Neuronal stem cell (in vitro differentiated cells): ENCODE data around the gene FRS2.
"Not testable (repeated sequence)": the region's sequence is repeated elsewhere in the genome, so short reads cannot be mapped to it uniquely, and the experiment has no call there.

Source experiments
- DNase-seq: peaks from one replicate; pipeline ENCODE4 v3.0.0-alpha.2; 2013; ENCODE audit warnings: low spot score
- H2AFZ ChIP-seq: one replicate; pipeline ENCODE4 v1.6.1; 2013; ENCODE audit warnings: mild to moderate bottlenecking, low read length, inconsistent platforms
- H2AK5ac ChIP-seq: 2 replicates; pipeline ENCODE4 v1.6.1; 2013; ENCODE audit warnings: low read depth, mild to moderate bottlenecking, inconsistent platforms, low read length, moderate library complexity, mixed read lengths
- H2BK120ac ChIP-seq: 2 replicates; pipeline ENCODE4 v1.6.1; 2013; ENCODE audit warnings: low read depth, mild to moderate bottlenecking, inconsistent platforms, low read length, moderate library complexity, mixed read lengths
- H2BK12ac ChIP-seq: one replicate; pipeline ENCODE4 v1.6.1; 2013; ENCODE audit warnings: low read length, inconsistent platforms
- H2BK15ac ChIP-seq: 2 replicates; pipeline ENCODE4 v1.6.1; 2013; ENCODE audit warnings: mild to moderate bottlenecking, low read length, inconsistent platforms, mixed read lengths
- H2BK5ac ChIP-seq: one replicate; pipeline ENCODE4 v1.6.1; 2013; ENCODE audit warnings: inconsistent platforms, mild to moderate bottlenecking, low read length, moderate library complexity
- H3K14ac ChIP-seq: one replicate; pipeline ENCODE4 v1.6.1; 2013; ENCODE audit warnings: low read length, inconsistent platforms
- H3K18ac ChIP-seq: 2 replicates; pipeline ENCODE4 v1.6.1; 2013; ENCODE audit warnings: low read length, inconsistent platforms
- H3K23ac ChIP-seq: 2 replicates; pipeline ENCODE4 v1.6.1; 2013; ENCODE audit warnings: low read depth, mild to moderate bottlenecking, mixed read lengths, low read length, inconsistent platforms; ENCODE audit not compliant: poor library complexity
- H3K27ac ChIP-seq: replicated peaks from 3 replicates; pipeline ENCODE4 v1.5.1; 2013; ENCODE audit warnings: low read length, inconsistent platforms
- H3K27me3 ChIP-seq, 3 experiments: 2 replicates each; pipeline ENCODE4 v1.6.1; 2013; ENCODE audit warnings: low read length in 3 of 3, mild to moderate bottlenecking in 2 of 3, inconsistent platforms in 1 of 3, low read depth in 1 of 3, mixed read lengths in 1 of 3, moderate library complexity in 1 of 3; ENCODE audit not compliant: control insufficient read depth in 3 of 3, insufficient read depth in 3 of 3
- H3K36me3 ChIP-seq, 2 donors: replicated peaks in 1 of 2; 2 replicates each; pipeline ENCODE4 v1.6.1; 2013; ENCODE audit warnings: low read length in 2 of 2; ENCODE audit not compliant: control insufficient read depth in 2 of 2, insufficient read depth in 2 of 2
- H3K4ac ChIP-seq: 2 replicates; pipeline ENCODE4 v1.6.1; 2013; ENCODE audit warnings: inconsistent platforms, mild to moderate bottlenecking, low read length, moderate library complexity
- H3K4me1 ChIP-seq, 2 donors: 1 replicate in 1 of 2; 2 replicates in 1 of 2; pipeline ENCODE4 v1.6.1; 2013; ENCODE audit warnings: low read length in 2 of 2, low read depth in 1 of 2; ENCODE audit not compliant: control insufficient read depth in 2 of 2, insufficient read depth in 1 of 2
- H3K4me2 ChIP-seq: one replicate; pipeline ENCODE4 v1.6.1; 2013; ENCODE audit warnings: mild to moderate bottlenecking, low read length, inconsistent platforms; ENCODE audit not compliant: insufficient read depth, poor library complexity, severe bottlenecking
- H3K4me3 ChIP-seq, 2 donors: 2 replicates each; pipeline ENCODE4 v1.5.1; 2013; ENCODE audit warnings: low read length in 2 of 2, mild to moderate bottlenecking in 2 of 2, inconsistent platforms in 1 of 2, moderate library complexity in 1 of 2
- H3K79me1 ChIP-seq: one replicate; pipeline ENCODE4 v1.6.1; 2013; ENCODE audit warnings: low read depth, mild to moderate bottlenecking, inconsistent platforms, low read length, moderate library complexity
- H3K9ac ChIP-seq: one replicate; pipeline ENCODE4 v1.6.1; 2013; ENCODE audit warnings: mild to moderate bottlenecking, low read depth, low read length, inconsistent platforms; ENCODE audit not compliant: poor library complexity
- H3K9me3 ChIP-seq, 2 donors: replicated peaks in 1 of 2; 2 replicates each; pipeline versions ENCODE3 to v1.6.1; 2013; ENCODE audit warnings: low read length in 2 of 2, mild to moderate bottlenecking in 2 of 2, inconsistent platforms in 1 of 2, low read depth in 1 of 2, mixed read lengths in 1 of 2, moderate library complexity in 1 of 2; ENCODE audit not compliant: control insufficient read depth in 2 of 2, insufficient read depth in 1 of 2
- H4K8ac ChIP-seq: one replicate; pipeline ENCODE4 v1.6.1; 2013; ENCODE audit warnings: low read depth, mild to moderate bottlenecking, inconsistent platforms, low read length, moderate library complexity
- H4K91ac ChIP-seq: one replicate; pipeline ENCODE4 v1.6.1; 2013; ENCODE audit warnings: low read length, low read depth, mild to moderate bottlenecking, inconsistent platforms; ENCODE audit not compliant: poor library complexity
- WGBS, 2 donors: extraction: QIAGEN DNeasy Blood & Tissue Kit; methylation state at CpG; one replicate each; pipeline ENCODE4 v1.1.7; 2013; ENCODE audit warnings: missing lambda C conversion rate in 2 of 2, mixed read lengths in 1 of 2; ENCODE audit not compliant: insufficient read length in 2 of 2, insufficient replicate concordance in 1 of 2; ENCODE audit errors: extremely low coverage in 2 of 2; 5-methylcytosine and 5-hydroxymethylcytosine counted together

FRS2 gene

DNA sequence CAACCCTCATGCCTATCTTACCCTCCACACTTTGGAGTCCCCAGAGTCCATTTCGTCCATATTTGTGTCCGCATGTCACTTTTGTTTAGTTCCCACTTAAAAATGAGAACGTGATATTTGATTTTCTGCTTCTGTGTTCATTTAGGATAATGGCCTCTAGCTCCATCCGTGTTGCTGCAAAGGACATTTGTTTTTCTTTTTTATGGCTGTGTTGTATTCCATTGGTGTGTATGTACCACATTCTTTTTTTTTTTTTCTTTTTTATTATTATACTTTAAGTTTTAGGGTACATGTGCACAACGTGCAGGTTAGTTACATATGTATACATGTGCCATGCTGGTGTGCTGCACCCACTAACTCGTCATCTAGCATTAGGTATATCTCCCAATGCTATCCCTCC lies 133.4 kb downstream of the FRS2 start:
- H3K27me3 ChIP-seq, H3K14ac ChIP-seq, H2BK120ac ChIP-seq, H4K8ac ChIP-seq, H3K27ac ChIP-seq, H2AK5ac ChIP-seq, H3K9ac ChIP-seq, H4K91ac ChIP-seq, H2BK15ac ChIP-seq, H3K9me3 ChIP-seq, H3K4me2 ChIP-seq, H3K23ac ChIP-seq, H2BK5ac ChIP-seq, DNase-seq, H3K4ac ChIP-seq, H3K4me1 ChIP-seq, H3K4me3 ChIP-seq, H2AFZ ChIP-seq, H3K18ac ChIP-seq, H2BK12ac ChIP-seq, H3K79me1 ChIP-seq: not testable (repeated sequence)
- no CpG with 5 or more reads among the region's 6 CpGs for WGBS, 2 donors
- peaks cover 21 to 50% of the 10 kb centered on the region in 2 donors for H3K36me3 ChIP-seq

DNA sequence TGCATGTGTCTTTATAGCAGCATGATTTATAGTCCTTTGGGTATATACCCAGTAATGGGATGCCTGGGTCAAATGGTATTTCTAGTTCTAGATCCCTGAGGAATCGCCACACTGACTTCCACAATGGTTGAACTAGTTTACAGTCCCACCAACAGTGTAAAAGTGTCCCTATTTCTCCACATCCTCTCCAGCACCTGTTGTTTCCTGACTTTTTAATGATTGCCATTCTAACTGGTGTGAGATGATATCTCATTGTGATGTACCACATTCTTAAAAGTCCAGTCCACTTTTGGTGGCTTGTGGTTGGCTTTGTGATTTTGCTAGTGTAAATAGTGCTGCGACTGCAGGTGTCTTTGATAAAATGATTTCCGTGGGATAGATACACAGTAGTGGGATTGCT lies 134.1 kb downstream of the FRS2 start:
- H3K9ac ChIP-seq, H3K14ac ChIP-seq, H2AK5ac ChIP-seq, H3K4me3 ChIP-seq, H3K27ac ChIP-seq, H4K91ac ChIP-seq, H3K18ac ChIP-seq, H2BK120ac ChIP-seq, H3K4me2 ChIP-seq, H3K4me1 ChIP-seq, H2BK15ac ChIP-seq, H3K79me1 ChIP-seq, H3K9me3 ChIP-seq, DNase-seq, H3K27me3 ChIP-seq, H3K4ac ChIP-seq, H2BK12ac ChIP-seq, H4K8ac ChIP-seq, H3K23ac ChIP-seq, H2AFZ ChIP-seq, H2BK5ac ChIP-seq: not testable (repeated sequence)
- no CpG with 5 or more reads among the region's 3 CpGs for WGBS, 2 donors
- peaks cover 18 to 43% of the 10 kb centered on the region in 2 donors for H3K36me3 ChIP-seq

DNA sequence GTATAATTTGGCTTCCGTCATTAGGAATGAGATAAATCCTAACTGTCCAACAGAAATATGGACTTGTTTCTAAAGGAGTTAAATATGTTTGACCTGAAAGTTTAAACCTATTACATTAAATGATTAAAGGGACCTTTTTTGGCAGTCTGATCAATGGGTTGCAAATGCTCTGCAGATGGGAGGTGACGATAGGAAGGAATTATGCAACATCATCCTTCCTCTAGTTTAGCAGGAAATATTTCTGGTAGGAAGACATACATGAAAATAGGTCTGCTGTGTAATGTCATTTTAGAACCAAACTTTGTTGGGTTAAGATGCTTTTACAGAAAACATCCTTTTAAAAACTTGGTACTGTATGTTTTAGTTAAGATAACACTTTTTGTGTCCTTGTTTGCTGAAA lies 137.9 kb downstream of the FRS2 start:
- Histone ChIP-seq H3K4me2 (no peak overlapping the region), H3K18ac (no peak overlapping the region), H3K9me3 (peaks cover 0 to under 1% of the 10 kb centered on the region in 2 donors), H4K91ac (no peak overlapping the region), H3K79me1 (no peaks in the 10 kb centered on the region), H2BK5ac (no peak overlapping the region), H2BK12ac (no peak overlapping the region), H3K27ac (no peak overlapping the region), H3K9ac (no peak overlapping the region), H3K27me3 (no peaks in the 10 kb centered on the region), H3K23ac (no peak overlapping the region), H2BK120ac (no peak overlapping the region), H3K14ac (no peak overlapping the region), H2AFZ (no peak overlapping the region), H4K8ac (no peak overlapping the region), H3K4ac (no peak overlapping the region), H3K4me1 (no peaks in the 10 kb centered on the region), H2AK5ac (no peak overlapping the region), H2BK15ac (no peak overlapping the region), H3K4me3 (no peak overlapping the region), H3K36me3 (peaks cover 1 to 5% of the 10 kb centered on the region in 2 donors)
- no CpG with 5 or more reads among the region's 2 CpGs for WGBS, 2 donors
- no peak for DNase-seq

DNA sequence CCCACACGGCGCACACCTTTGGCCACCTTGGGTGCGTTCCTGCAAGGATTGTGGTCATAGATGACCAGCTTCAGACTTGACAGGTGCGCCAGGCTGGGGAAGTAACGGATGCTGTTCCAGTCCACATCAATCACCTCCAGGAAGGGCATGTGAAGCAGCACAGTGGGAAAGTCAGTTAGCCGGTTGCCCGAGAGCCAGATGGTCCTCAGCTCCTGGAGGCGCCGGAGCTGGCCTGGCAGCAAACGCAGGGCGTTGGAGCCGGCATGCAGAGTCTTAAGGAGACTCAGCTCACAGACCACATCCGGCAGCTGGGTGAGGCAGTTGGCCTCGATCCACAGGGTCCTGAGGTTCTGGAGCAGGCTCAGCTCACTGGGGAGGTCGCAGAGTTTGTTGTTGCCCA lies 139.9 kb downstream of the FRS2 start:
- H3K18ac ChIP-seq = no peak overlapping the region
- no peak overlapping the region for H2BK12ac ChIP-seq
- no peak overlapping the region for H3K14ac ChIP-seq
- no peak overlapping the region for H3K23ac ChIP-seq
- H3K4ac ChIP-seq = no peak overlapping the region
- no peak overlapping the region for H3K27ac ChIP-seq
- no peaks in the 10 kb centered on the region for H3K4me1 ChIP-seq
- no peak overlapping the region for H3K4me2 ChIP-seq
- H3K36me3 ChIP-seq = no peaks in the 10 kb centered on the region
- H2BK5ac ChIP-seq = no peak overlapping the region
- H2BK15ac ChIP-seq = no peak overlapping the region
- DNase-seq = no peak
- no peaks in the 10 kb centered on the region for H3K27me3 ChIP-seq
- no CpG with 5 or more reads among the region's 15 CpGs for WGBS, 2 donors
- H2BK120ac ChIP-seq = no peak overlapping the region
- peak overlapping the region; percentile 33 for H2AK5ac ChIP-seq
- no peak overlapping the region for H2AFZ ChIP-seq
- no peak overlapping the region for H3K4me3 ChIP-seq
- no peak overlapping the region for H4K91ac ChIP-seq
- no peak overlapping the region for H4K8ac ChIP-seq
- H3K9ac ChIP-seq = no peak overlapping the region
- H3K9me3 ChIP-seq = peaks cover 0 to 2% of the 10 kb centered on the region in 2 donors
- no peaks in the 10 kb centered on the region for H3K79me1 ChIP-seq
